HUES64 (cell line): Measurements from ENCODE around the gene ILF2.

Source experiments
- H3K27ac ChIP-seq: 2 replicates; pipeline ENCODE4 v1.7.0; 2013; ENCODE audit warnings: low read depth, low read length, inconsistent platforms
- H3K27me3 ChIP-seq: 2 replicates; pipeline ENCODE4 v1.6.1; 2013; ENCODE audit warnings: mild to moderate bottlenecking, low read length; ENCODE audit not compliant: insufficient read depth
- H3K36me3 ChIP-seq: 2 replicates; pipeline ENCODE4 v1.6.1; 2013; ENCODE audit warnings: mild to moderate bottlenecking, low read length; ENCODE audit not compliant: insufficient read depth
- H3K4me1 ChIP-seq: 2 replicates; pipeline ENCODE4 v1.6.1; 2013; ENCODE audit warnings: mild to moderate bottlenecking, low read length, moderate library complexity; ENCODE audit not compliant: insufficient read depth
- H3K4me3 ChIP-seq: 2 replicates; pipeline ENCODE4 v1.5.1; 2013; ENCODE audit warnings: mild to moderate bottlenecking, low read length, moderate library complexity
- H3K9ac ChIP-seq: 2 replicates; pipeline ENCODE4 v1.6.1; 2013; ENCODE audit warnings: mild to moderate bottlenecking, low read depth, low read length
- H3K9me3 ChIP-seq: 2 replicates; pipeline ENCODE4 v1.6.1; 2013; ENCODE audit warnings: low read depth, low read length; ENCODE audit not compliant: insufficient read depth
- WGBS: fragments of 150-250, 120-280 bp; methylation state at CpG from one replicate; pipeline ENCODE4 v1.1.7; 2013; ENCODE audit warnings: missing lambda C conversion rate; 5-methylcytosine and 5-hydroxymethylcytosine counted together

The ILF2 gene

DNA sequence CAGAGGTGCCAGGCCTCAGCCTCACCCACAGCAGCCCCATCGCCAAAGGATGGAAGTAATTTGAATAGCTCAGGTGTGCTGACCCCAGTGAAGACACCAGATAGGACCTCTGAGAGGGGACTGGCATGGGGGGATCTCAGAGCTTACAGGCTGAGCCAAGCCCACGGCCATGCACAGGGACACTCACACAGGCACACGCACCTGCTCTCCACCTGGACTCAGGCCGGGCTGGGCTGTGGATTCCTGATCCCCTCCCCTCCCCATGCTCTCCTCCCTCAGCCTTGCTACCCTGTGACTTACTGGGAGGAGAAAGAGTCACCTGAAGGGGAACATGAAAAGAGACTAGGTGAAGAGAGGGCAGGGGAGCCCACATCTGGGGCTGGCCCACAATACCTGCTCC is 22.7 kb upstream of the ILF2 start:
- Histone ChIP-seq H3K9ac (no peak overlapping the region), H3K27ac (no peak overlapping the region), H3K36me3 (0 out of 2 replicates have a peak, but pooled peaks cover under 1% of the 10 kb centered on the region), H3K9me3 (no peaks in the 10 kb centered on the region), H3K4me3 (no peak overlapping the region), H3K4me1 (peaks cover 18% of the 10 kb centered on the region), H3K27me3 (no peaks in the 10 kb centered on the region)
- WGBS, result 92% methylated on average over 4 of the region's 4 CpGs

DNA sequence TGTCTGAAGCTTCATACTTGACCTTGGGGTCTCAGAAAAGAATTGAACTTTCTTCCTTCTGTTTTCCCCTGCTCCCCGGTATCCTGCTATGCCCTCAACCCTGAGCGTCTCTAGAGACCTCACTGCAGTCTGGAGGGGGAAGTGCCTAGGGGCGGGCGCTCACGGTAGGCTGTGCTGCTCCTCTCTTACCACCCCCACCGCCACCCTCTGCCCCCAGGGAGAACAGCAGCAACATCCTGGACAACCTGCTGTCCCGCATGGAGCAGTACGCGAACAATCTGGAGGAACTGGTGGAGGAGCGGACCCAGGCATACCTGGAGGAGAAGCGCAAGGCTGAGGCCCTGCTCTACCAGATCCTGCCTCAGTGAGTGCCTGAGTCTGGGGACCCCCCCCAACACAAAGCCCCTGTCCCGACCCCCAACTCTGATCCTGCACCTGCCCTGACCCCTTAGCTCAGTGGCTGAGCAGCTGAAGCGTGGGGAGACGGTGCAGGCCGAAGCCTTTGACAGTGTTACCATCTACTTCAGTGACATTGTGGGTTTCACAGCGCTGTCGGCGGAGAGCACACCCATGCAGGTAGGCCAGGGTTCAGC is 18.0 kb upstream of the ILF2 start:
- 92% methylated on average over 17 of the region's 18 CpGs for WGBS
- Histone ChIP-seq H3K36me3 (peaks cover 14% of the 10 kb centered on the region), H3K4me1 (no peaks in the 10 kb centered on the region), H3K27ac (no peak overlapping the region), H3K27me3 (no peaks in the 10 kb centered on the region), H3K9me3 (no peaks in the 10 kb centered on the region), H3K9ac (no peak overlapping the region), H3K4me3 (no peak overlapping the region)

DNA sequence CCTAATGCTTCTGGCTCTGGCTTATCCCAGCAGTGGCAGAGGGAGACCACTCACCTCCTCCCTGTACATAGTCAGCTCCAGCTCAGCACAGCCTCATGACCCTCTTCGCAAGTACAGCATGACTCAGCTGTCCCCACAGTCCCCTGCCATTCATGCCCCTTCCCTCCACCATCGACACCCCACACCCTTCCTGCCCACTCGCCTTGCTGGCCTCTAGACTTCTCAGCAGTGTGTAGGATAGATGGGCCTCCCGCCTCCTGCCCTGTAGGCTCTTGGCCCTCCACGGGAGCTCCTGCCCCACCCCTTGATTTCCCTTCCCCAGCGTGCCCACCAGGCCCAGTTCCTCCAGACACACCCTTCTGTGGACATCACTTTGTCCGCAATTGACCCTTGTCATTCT is 17.5 kb upstream of the ILF2 start:
- Histone ChIP-seq H3K9ac (no peak overlapping the region), H3K36me3 (peaks cover 14% of the 10 kb centered on the region), H3K27ac (no peak overlapping the region), H3K4me3 (no peak overlapping the region), H3K9me3 (no peaks in the 10 kb centered on the region), H3K27me3 (no peaks in the 10 kb centered on the region), H3K4me1 (no peaks in the 10 kb centered on the region)
- 89% methylated on average over 7 of the region's 7 CpGs for WGBS

DNA sequence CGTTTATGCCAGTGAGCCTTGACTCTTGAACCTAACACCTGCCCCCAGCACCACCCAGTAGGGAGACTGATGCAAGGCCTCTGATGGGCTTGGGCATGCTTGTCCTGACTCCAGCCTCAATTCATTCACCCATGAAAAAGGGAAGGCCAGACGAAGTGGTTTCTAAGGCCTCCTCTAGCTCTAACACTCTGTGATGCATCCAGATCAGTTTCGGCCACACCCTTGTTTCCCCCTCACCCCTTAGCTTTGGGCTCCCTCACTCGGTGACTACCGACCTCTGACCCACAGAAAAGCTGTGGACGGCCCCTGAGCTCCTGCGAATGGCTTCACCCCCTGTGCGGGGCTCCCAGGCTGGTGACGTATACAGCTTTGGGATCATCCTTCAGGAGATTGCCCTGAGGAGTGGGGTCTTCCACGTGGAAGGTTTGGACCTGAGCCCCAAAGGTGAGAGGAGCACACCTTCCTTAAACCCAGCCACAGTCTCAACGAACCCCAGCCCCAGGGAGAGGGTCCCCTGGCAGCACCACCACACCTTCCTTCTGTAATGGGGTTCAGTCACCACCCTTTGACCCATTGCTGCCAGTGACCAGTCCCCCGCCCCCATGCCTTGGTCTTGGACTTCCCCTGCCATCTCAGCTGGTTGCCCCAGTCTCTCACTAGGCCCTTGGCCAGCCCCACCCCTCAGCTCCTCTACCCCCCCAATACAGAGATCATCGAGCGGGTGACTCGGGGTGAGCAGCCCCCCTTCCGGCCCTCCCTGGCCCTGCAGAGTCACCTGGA is 16.7 kb upstream of the ILF2 start:
- H3K9ac ChIP-seq, result no peak overlapping the region
- no peaks in the 10 kb centered on the region for H3K4me1 ChIP-seq
- no peak overlapping the region for H3K4me3 ChIP-seq
- no peak overlapping the region for H3K27ac ChIP-seq
- WGBS, result 90% methylated on average over 16 of the region's 16 CpGs
- H3K9me3 ChIP-seq, result no peaks in the 10 kb centered on the region
- H3K27me3 ChIP-seq, result no peaks in the 10 kb centered on the region
- peaks cover 14% of the 10 kb centered on the region for H3K36me3 ChIP-seq

DNA sequence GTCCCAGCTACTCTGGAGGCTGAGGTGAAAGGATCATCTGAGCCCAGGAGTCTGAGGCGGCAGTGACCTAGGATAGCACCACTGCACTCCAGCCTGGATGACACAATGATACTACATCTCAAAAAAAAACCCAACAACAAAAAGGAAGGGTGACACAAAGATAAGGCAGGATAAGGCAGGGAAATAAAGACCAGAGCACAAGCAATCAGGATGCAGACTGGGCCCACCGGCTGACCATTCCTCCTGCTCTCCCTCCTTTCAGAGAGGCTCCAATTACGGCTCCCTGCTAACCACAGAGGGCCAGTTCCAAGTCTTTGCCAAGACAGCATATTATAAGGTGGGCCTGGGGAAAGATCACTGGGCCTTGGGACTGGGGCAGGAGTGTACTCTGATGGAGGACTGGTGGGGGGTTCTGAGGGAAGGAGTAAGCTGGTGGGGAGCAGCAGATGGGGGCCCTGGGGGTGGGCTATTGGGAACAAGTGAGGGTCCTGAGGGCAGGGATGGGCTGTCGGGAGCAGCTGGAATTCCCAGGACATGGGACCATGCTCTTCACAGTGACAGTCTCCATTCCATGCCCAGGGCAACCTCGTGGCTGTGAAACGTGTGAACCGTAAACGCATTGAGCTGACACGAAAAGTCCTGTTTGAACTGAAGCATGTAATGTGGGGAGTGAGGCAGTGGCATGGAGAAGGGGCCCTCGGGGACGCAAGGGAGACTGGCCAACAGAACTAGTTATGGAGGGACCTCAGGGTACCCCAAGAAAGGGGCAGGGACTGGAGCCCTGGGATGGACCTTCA is 14.9 kb upstream of the ILF2 start:
- WGBS, result 87% methylated on average over 11 of the region's 11 CpGs
- Histone ChIP-seq H3K9me3 (no peaks in the 10 kb centered on the region), H3K4me1 (no peaks in the 10 kb centered on the region), H3K27me3 (peaks cover 10% of the 10 kb centered on the region), H3K4me3 (no peak overlapping the region), H3K27ac (no peak overlapping the region), H3K9ac (no peak overlapping the region), H3K36me3 (peaks cover 14% of the 10 kb centered on the region)

DNA sequence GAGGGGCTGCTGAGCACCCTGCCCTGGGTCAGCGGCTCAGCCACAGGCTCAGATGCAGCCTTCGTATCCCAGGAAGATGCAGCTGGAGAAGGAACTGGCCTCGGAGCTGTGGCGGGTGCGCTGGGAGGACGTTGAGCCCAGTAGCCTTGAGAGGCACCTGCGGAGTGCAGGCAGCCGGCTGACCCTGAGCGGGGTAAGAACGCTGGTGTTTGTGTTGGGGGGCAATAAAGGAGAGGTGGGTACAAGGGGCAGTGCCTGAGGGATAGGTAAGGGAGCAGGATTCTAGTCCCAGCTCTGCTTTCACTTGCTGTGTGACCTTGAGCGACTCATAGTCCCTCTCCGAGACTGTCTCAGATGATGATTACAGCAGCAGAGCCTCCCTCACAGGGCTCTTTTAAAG is 14.1 kb upstream of the ILF2 start:
- H3K4me1 ChIP-seq, result no peaks in the 10 kb centered on the region; the same call in 1 of the 2 replicates
- peaks cover 18% of the 10 kb centered on the region for H3K27me3 ChIP-seq
- no peaks in the 10 kb centered on the region for H3K9me3 ChIP-seq
- H3K36me3 ChIP-seq, result peaks cover 14% of the 10 kb centered on the region
- no peak overlapping the region for H3K4me3 ChIP-seq
- 89% methylated on average over 12 of the region's 12 CpGs for WGBS
- no peak overlapping the region for H3K27ac ChIP-seq
- no peak overlapping the region for H3K9ac ChIP-seq

DNA sequence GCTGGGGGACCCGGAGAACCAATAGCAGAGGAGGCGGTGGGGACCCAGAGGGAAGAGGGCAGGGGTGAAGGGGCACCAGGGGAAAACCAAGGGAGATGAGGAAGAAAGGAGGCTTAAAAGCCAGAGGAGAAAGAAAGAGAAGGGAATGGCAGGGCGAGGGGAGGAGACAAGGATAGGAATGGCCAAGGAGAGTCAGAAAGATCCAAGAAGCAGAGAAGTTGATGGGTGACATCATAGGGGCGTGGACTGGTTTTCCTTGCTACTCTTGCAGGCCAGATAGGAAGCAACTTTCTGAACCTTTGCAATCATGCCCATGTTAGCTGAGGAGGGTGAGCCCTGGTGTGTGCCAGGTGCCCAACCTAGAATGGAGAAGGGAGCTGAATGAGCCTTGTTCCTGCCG is 13.1 kb upstream of the ILF2 start:
- peaks cover 14% of the 10 kb centered on the region for H3K36me3 ChIP-seq
- no peak overlapping the region for H3K27ac ChIP-seq
- peaks cover 28% of the 10 kb centered on the region for H3K27me3 ChIP-seq
- no peak overlapping the region for H3K9ac ChIP-seq
- H3K9me3 ChIP-seq, result no peaks in the 10 kb centered on the region
- WGBS, result 88% methylated on average over 5 of the region's 5 CpGs
- H3K4me3 ChIP-seq, result no peak overlapping the region
- H3K4me1 ChIP-seq, result no peaks in the 10 kb centered on the region; the same call in 1 of the 2 replicates

DNA sequence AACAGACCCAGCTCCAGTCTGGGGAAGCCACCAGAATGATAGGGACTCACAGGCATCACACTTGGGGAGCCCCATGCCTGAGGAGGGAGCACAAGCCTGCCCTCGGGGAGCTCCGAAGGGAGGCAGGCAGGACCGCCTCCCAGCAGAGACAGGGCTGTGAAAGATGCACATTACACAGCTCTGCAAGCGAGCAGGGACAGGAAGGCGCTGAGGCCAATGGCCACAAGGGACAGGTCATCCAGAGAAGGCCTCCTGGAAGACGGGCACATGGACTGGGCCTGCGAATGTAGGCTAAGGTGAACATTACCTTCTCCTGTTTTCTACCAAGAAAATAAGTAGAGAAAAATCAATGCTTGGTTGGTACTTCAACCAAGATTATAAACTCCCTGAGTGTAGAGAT is 11.9 kb upstream of the ILF2 start:
- Histone ChIP-seq H3K9me3 (no peaks in the 10 kb centered on the region), H3K9ac (no peak overlapping the region), H3K27ac (no peak overlapping the region), H3K36me3 (peaks cover 9% of the 10 kb centered on the region), H3K27me3 (peaks cover 40% of the 10 kb centered on the region), H3K4me3 (no peak overlapping the region), H3K4me1 (peaks cover 5% of the 10 kb centered on the region; the same call in 1 of the 2 replicates)
- 93% methylated on average over 7 of the region's 7 CpGs for WGBS

DNA sequence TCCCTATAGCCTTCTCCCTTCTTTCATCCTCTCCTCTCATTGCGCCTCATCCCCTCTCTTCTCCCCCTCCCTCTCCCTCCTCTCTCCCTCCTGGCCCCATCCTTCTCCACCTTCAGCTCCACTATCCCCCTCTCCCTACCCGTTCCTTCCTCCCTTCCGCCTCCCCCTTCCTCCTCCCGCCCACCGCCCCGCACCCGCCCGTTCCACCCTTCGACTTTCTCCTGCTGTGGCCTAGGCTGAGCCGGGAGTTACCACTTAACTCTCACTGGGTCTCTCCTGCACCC is 9.3 kb upstream of the ILF2 start:
- Histone ChIP-seq H3K9me3 (no peaks in the 10 kb centered on the region), H3K9ac (no peak overlapping the region), H3K4me1 (peaks cover 5% of the 10 kb centered on the region; the same call in 1 of the 2 replicates), H3K4me3 (peak overlapping the region; percentile 65), H3K27me3 (peaks cover 40% of the 10 kb centered on the region), H3K36me3 (no peaks in the 10 kb centered on the region), H3K27ac (no peak overlapping the region)
- 2% methylated on average over 9 of the region's 10 CpGs for WGBS

DNA sequence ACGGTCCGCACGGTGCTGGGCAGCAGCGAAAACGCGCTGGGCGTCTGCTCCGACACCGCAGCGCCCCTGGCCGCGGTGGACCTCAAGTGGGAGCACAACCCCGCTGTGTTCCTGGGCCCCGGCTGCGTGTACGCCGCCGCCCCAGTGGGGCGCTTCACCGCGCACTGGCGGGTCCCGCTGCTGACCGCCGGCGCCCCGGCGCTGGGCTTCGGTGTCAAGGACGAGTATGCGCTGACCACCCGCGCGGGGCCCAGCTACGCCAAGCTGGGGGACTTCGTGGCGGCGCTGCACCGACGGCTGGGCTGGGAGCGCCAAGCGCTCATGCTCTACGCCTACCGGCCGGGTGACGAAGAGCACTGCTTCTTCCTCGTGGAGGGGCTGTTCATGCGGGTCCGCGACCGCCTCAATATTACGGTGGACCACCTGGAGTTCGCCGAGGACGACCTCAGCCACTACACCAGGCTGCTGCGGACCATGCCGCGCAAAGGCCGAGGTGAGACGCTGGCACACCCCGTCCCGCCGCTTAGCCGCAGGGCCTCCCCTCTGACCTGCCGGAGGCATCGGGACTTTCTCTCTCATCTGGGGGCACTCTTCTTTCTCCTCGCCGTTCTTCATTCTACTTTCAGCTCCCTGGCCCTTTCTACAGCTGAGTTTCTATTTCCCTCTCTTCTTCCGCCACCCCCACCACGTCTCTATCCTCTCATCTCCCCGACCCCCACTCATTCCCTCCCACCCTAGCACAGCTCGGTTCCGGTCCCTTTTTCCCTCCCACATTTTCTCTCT is 8.7 kb upstream of the ILF2 start:
- Histone ChIP-seq H3K4me1 (peaks cover 5% of the 10 kb centered on the region; the same call in 1 of the 2 replicates), H3K27ac (no peak overlapping the region), H3K9ac (no peak overlapping the region), H3K36me3 (no peaks in the 10 kb centered on the region), H3K9me3 (no peaks in the 10 kb centered on the region), H3K4me3 (peak overlapping the region; percentile 65), H3K27me3 (peaks cover 40% of the 10 kb centered on the region)
- under 1% methylated on average over 73 of the region's 73 CpGs for WGBS
